ENCODE measurements around the gene PRKAG3. TPM values are rescaled to one million over a fixed set of nuclear protein-coding genes. Genes with fewer than 3 reads are reported as not detected.

PRKAG3 gene
- total RNA-seq, 4 donors from 2014 or later = not detected

DNA sequence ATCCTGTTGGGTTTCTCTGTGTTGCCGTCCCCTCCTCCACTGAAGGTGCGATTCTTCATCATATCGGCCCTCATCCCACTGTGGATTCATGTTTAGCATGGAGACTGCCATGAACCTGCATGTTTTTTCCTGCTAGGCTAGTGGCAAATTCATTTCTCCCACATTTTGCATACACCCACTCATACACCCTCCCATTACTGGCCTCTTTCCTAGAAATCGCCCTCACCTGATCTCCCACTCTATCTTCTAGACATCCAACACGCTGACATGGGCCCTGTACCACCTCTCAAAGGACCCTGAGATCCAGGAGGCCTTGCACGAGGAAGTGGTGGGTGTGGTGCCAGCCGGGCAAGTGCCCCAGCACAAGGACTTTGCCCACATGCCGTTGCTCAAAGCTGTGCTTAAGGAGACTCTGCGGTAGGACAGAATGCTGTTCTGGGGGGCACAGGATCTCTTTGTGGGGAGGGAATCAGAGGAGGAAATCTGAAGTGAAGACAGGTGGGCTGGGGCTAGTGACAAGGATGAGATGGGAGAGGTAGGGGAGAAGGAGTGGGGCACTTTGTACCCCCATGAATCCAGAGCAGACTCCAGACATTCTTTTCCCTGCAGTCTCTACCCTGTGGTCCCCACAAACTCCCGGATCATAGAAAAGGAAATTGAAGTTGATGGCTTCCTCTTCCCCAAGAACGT is 17.7 kb downstream of the PRKAG3 start:
- Histone ChIP-seq H3K4me3 (no peak overlapping the region), H3K27me3 (no peaks in the 10 kb centered on the region), H3K36me3 (peaks cover 0 to 69% of the 10 kb centered on the region in 2 donors), H3K9me3 (no peaks in the 10 kb centered on the region), H3K27ac (no peak overlapping the region), H3K4me1 (no peaks in the 10 kb centered on the region)
- no peak for TF ChIP-seq EP300 (IDR thresholded peaks at IDR 0.05)
- TF ChIP-seq, protein P1, sequence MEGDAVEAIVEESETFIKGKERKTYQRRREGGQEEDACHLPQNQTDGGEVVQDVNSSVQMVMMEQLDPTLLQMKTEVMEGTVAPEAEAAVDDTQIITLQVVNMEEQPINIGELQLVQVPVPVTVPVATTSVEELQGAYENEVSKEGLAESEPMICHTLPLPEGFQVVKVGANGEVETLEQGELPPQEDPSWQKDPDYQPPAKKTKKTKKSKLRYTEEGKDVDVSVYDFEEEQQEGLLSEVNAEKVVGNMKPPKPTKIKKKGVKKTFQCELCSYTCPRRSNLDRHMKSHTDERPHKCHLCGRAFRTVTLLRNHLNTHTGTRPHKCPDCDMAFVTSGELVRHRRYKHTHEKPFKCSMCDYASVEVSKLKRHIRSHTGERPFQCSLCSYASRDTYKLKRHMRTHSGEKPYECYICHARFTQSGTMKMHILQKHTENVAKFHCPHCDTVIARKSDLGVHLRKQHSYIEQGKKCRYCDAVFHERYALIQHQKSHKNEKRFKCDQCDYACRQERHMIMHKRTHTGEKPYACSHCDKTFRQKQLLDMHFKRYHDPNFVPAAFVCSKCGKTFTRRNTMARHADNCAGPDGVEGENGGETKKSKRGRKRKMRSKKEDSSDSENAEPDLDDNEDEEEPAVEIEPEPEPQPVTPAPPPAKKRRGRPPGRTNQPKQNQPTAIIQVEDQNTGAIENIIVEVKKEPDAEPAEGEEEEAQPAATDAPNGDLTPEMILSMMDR (IDR thresholded peaks at IDR 0.05) = no peak
- no peak for TF ChIP-seq POLR2A (IDR thresholded peaks at IDR 0.05)
- TF ChIP-seq POLR2AphosphoS5 (IDR thresholded peaks at IDR 0.05) = no peak
- WGBS, 2 donors (ENCODE audit: low coverage in 1 of 2) = 80 to 100% methylated on average over 3 to 11 of the region's 11 CpGs
- ATAC-seq = no peak

DNA sequence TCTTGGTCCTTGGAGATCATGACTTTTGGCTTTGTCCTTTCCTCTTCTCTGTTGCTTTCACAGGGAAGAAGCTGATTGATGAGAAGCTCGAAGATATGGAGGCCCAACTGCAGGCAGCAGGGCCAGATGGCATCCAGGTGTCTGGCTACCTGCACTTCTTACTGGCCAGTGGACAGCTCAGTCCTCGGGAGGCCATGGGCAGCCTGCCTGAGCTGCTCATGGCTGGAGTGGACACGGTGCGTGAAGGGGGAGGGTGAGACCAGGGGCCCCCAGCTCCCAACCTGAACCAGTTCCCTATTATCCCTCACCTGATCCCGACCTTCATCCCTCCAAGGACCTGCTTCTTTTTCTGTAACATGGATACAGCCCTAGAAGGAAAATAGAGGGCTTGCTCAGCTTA is 18.7 kb downstream of the PRKAG3 start:
- TF ChIP-seq, protein P1 (IDR thresholded peaks at IDR 0.05) = no peak
- TF ChIP-seq EP300 (IDR thresholded peaks at IDR 0.05) = no peak
- TF ChIP-seq POLR2AphosphoS5 (IDR thresholded peaks at IDR 0.05) = no peak
- TF ChIP-seq POLR2A (IDR thresholded peaks at IDR 0.05) = no peak
- ATAC-seq = no peak
- Histone ChIP-seq H3K4me1 (peaks cover 0 to 4% (median 0%) of the 10 kb centered on the region in 3 donors), H3K27me3 (no peaks in the 10 kb centered on the region), H3K4me3 (no peak overlapping the region), H3K36me3 (peaks cover 0 to 59% of the 10 kb centered on the region in 2 donors), H3K9me3 (no peaks in the 10 kb centered on the region), H3K27ac (no peak overlapping the region)
- WGBS, 2 donors (ENCODE audit: low coverage in 1 of 2) = no CpG with 5 or more reads among the region's 5 CpGs

DNA sequence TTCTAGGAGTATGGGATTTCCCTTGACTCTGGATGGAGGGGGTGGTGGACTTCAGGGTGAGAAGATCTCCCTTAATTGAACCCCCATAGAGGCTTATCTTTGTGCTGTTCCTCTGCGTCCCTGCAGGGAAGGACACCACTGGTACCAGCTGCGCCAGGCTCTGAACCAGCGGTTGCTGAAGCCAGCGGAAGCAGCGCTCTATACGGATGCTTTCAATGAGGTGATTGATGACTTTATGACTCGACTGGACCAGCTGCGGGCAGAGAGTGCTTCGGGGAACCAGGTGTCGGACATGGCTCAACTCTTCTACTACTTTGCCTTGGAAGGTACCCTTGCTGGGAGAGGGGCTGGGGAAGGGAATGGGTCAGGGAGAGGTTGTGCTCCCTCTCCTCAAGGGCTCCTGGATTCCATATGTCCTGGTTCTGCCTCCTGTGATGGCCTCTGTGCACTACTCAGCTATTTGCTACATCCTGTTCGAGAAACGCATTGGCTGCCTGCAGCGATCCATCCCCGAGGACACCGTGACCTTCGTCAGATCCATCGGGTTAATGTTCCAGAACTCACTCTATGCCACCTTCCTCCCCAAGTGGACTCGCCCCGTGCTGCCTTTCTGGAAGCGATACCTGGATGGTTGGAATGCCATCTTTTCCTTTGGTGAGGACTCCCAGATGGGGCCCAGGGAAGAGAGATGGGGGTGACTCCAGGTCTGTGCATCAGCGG is 19.3 kb downstream of the PRKAG3 start:
- peaks cover 0 to 53% of the 10 kb centered on the region in 2 donors for H3K36me3 ChIP-seq
- ATAC-seq = no peak
- H3K27me3 ChIP-seq = no peaks in the 10 kb centered on the region
- H3K9me3 ChIP-seq = no peaks in the 10 kb centered on the region
- H3K4me1 ChIP-seq = peaks cover 0 to 8% (median 0%) of the 10 kb centered on the region in 3 donors
- no peak for TF ChIP-seq EP300 (IDR thresholded peaks at IDR 0.05)
- no peak for TF ChIP-seq POLR2AphosphoS5 (IDR thresholded peaks at IDR 0.05)
- TF ChIP-seq POLR2A (IDR thresholded peaks at IDR 0.05) = no peak
- TF ChIP-seq, protein P1 (IDR thresholded peaks at IDR 0.05) = no peak
- H3K4me3 ChIP-seq = no peak overlapping the region
- H3K27ac ChIP-seq = no peak overlapping the region
- WGBS, 2 donors (ENCODE audit: low coverage in 1 of 2) = 97 to 100% methylated on average over 1 to 5 of the region's 21 CpGs

DNA sequence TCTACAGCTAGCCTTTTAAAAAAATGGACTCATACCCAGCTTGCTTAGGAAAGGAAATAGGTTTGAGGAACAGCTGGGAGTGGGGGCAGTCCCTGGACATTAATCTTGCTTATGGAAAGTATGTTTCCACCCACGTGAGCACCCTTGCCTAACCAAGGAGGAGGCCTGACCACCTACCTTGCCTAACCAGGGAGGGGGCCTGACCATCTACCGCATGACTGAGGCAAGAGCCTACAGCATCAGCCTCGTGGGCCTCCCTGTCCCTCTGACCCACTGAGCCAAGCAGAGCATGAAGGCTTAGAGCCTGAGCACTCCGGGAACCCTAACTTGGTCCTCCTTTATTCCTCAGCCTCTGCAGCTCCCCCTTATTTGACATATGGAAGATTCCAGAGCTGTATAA is 20.2 kb downstream of the PRKAG3 start:
- Histone ChIP-seq H3K36me3 (peaks cover 0 to 44% of the 10 kb centered on the region in 2 donors), H3K9me3 (no peaks in the 10 kb centered on the region), H3K4me1 (peaks cover 0 to 17% (median 0%) of the 10 kb centered on the region in 3 donors), H3K27me3 (no peaks in the 10 kb centered on the region), H3K27ac (no peak overlapping the region), H3K4me3 (no peak overlapping the region)
- WGBS, 2 donors (ENCODE audit: low coverage in 1 of 2) = 50 to 100% methylated on average over 1 to 2 of the region's 4 CpGs
- no peak for TF ChIP-seq POLR2A (IDR thresholded peaks at IDR 0.05)
- TF ChIP-seq POLR2AphosphoS5 (IDR thresholded peaks at IDR 0.05) = no peak
- no peak for TF ChIP-seq EP300 (IDR thresholded peaks at IDR 0.05)
- TF ChIP-seq, protein P1 (IDR thresholded peaks at IDR 0.05) = no peak
- no peak for ATAC-seq
